ENCODE measurements around the gene OGFOD2. TPM values are rescaled to one million over a fixed set of nuclear protein-coding genes. Genes with fewer than 3 reads are reported as not detected.

OGFOD2 gene
- total and polyA plus RNA-seq, 10 donors: 9.5 to 32.3 (median 20.5) TPM

DNA sequence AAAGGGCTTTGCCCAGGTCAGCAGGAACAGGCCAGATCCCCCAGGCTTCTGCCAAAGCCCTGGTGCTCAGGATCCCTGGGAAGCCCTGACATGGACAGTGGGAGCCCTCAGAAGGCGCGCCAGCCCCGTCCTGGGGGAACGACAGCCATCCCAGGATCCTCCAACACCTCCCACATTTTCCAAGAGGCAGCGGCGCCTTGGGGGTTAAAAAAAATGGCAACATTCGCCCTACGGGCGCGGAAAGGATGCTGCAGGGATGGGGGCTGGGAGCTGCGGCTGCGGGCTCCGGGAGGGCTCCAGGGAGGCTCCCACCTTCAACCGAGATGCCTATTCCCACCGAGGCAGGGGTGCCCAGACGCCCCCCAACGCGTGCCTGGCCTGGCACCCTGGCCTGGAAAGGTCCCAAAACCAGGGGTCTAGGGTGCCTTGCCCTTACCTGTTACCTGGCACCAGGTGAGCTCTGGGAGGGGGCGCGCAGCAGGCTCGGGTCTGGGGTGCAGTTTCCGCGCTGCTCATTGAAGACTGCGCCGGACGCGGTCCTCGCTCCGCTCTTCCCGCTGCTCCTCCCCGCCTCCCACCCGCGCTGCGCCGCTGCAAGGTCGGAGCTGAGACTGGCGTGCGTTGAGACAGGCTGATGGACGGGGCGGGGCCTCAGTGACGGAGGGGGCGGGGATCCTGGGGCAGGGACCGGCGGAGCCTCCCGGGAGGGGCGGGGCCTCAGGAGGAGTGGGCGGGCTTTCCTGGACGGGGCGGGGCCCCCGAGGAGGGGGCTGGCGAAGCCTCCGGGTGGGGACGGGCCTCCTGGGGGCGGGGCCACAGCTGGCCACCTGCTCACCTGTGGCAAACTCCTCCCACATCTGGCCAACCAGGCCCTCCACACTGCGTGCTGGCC is 8.9 kb upstream of the OGFOD2 start, which contains the start of gene ABCB9:
TSS of gene ABCB9 (minus strand) at position 613 of the 892 bp plus-strand sequence. CDS start 6,228 bp downstream, outside the sequence.
- 5 to 8% (median 5%) methylated on average over 25 to 55 of the region's 55 CpGs for WGBS, 5 donors
- H3K9me3 ChIP-seq: no peaks in the 10 kb centered on the region
- H3K4me3 ChIP-seq: peak within 1 kb of the TSS; percentile 46 to 77 (median 54)
- peak; percentile 98 for DNase-seq
- no peaks in the 10 kb centered on the region for H3K36me3 ChIP-seq
- TF ChIP-seq POLR2A (IDR thresholded peaks at IDR 0.05): no peak
- TF ChIP-seq POLR2AphosphoS5 (IDR thresholded peaks at IDR 0.05): peak; percentile 82 to 92 (median 88)
- TF ChIP-seq, protein P1, sequence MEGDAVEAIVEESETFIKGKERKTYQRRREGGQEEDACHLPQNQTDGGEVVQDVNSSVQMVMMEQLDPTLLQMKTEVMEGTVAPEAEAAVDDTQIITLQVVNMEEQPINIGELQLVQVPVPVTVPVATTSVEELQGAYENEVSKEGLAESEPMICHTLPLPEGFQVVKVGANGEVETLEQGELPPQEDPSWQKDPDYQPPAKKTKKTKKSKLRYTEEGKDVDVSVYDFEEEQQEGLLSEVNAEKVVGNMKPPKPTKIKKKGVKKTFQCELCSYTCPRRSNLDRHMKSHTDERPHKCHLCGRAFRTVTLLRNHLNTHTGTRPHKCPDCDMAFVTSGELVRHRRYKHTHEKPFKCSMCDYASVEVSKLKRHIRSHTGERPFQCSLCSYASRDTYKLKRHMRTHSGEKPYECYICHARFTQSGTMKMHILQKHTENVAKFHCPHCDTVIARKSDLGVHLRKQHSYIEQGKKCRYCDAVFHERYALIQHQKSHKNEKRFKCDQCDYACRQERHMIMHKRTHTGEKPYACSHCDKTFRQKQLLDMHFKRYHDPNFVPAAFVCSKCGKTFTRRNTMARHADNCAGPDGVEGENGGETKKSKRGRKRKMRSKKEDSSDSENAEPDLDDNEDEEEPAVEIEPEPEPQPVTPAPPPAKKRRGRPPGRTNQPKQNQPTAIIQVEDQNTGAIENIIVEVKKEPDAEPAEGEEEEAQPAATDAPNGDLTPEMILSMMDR (IDR thresholded peaks at IDR 0.05 in 8 of 11, conservative IDR thresholded peaks at IDR 0.05 in 3 of 11): no peak
- H3K27ac ChIP-seq: peak within 1 kb of the TSS; percentile 7 to 78 (median 70)
- intact Hi-C loops (cut with DNase I; ENCODE audit: low total_unique reads): no loop called here
- H3K27me3 ChIP-seq (replicated peaks in 1 of 7): no peaks in the 10 kb centered on the region
- peaks cover 7 to 41% (median 28%) of the 10 kb centered on the region in 6 donors for H3K4me1 ChIP-seq

DNA sequence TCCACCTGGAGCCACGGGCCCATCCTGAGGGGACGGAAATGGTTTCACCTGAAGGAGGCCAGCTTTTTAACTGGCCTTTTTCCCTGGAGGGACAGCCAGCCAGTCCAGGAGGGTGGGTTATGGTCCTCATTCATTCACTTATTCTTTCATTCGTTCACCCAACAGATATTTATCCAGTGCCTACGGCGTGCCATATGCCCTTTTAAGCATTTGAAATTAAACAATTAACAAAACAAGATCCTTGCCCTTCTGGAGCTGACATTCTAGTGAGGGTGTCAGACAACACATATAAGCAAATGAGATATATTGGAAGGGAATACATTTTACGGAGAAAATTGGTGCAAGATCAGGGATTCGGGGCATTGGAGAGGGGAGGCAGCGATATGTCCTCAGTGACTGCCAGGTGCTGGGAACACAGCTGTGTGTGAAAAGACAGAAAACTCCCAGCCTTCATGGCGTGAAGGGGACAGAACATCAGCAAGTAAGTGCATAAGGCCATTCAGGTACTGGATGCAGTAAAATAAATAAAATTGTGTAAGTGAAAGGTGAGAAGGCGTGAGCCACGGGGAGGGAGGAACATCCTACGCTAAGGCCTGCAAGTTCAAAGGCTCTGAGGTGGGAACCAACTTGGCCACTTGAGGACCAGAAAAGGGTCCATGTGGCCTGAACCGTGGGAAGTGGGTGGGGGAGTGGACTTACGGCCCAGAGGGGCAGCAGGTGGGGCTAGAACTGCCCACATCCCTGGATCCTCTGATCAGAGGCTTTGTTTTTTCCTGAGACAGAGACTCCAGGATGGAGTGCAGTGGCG is 8.1 kb upstream of the OGFOD2 start:
- intact Hi-C loops (cut with DNase I; ENCODE audit: low total_unique reads): no loop called here
- WGBS, 5 donors: 66 to 69% (median 68%) methylated on average over 15 of the region's 15 CpGs
- H3K36me3 ChIP-seq: no peaks in the 10 kb centered on the region
- H3K27ac ChIP-seq: peak overlapping the region; percentile 7 to 78 (median 70)
- no peaks in the 10 kb centered on the region for H3K27me3 ChIP-seq (replicated peaks in 1 of 7)
- peak overlapping the region in 6 of 8 donors; percentile 52 to 77 (median 60) for H3K4me3 ChIP-seq
- no peaks in the 10 kb centered on the region for H3K9me3 ChIP-seq
- TF ChIP-seq POLR2A (IDR thresholded peaks at IDR 0.05): no peak
- TF ChIP-seq, protein P1 (IDR thresholded peaks at IDR 0.05 in 8 of 11, conservative IDR thresholded peaks at IDR 0.05 in 3 of 11): no peak
- TF ChIP-seq POLR2AphosphoS5 (IDR thresholded peaks at IDR 0.05): no peak
- no peak for DNase-seq
- peaks cover 7 to 41% (median 28%) of the 10 kb centered on the region in 6 donors for H3K4me1 ChIP-seq

DNA sequence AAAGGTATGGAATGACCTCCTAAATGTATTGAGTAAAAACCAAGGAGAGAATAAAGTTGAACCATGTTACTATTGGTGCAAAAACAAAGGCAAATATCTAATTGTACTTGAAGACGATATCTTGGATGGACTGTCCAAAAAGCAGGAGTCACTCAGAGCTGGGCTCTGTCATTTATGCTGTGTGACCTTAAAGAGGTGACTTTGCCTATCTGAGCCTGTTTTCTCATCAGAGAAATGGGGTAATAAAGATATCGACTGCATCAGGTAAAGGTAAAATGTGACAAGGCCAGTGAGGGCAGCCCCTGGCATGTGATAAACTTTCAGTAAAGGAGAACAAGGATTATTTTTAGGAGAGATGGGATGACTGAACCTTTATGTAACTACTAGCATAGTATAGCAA is 6.9 kb upstream of the OGFOD2 start:
- Histone ChIP-seq H3K4me1 (peaks cover 7 to 39% (median 28%) of the 10 kb centered on the region in 6 donors), H3K9me3 (no peaks in the 10 kb centered on the region), H3K4me3 (no peak overlapping the region), H3K36me3 (no peaks in the 10 kb centered on the region), H3K27me3 (replicated peaks in 1 of 7) (no peaks in the 10 kb centered on the region), H3K27ac (no peak overlapping the region)
- TF ChIP-seq, protein P1 (IDR thresholded peaks at IDR 0.05 in 8 of 11, conservative IDR thresholded peaks at IDR 0.05 in 3 of 11): no peak
- TF ChIP-seq POLR2A (IDR thresholded peaks at IDR 0.05) (no peak), POLR2AphosphoS5 (IDR thresholded peaks at IDR 0.05) (no peak)
- intact Hi-C loops (cut with DNase I; ENCODE audit: low total_unique reads): no loop called here
- WGBS, 5 donors: 90 to 93% (median 93%) methylated on average over 2 of the region's 2 CpGs
- DNase-seq: no peak

All from spleen (tissue), 11 donors.